Tibial nerve (tissue), 4 donors: ENCODE data around the gene OCIAD1. TPM values are rescaled to one million over a fixed set of nuclear protein-coding genes. Genes with fewer than 3 reads are reported as not detected.

Experiments used
- DNase-seq, 2 donors: peaks; one replicate each; pipeline ENCODE4 v3.0.0-alpha.2; 2019; ENCODE audit warnings: low spot score in 2 of 2
- H3K27ac ChIP-seq, 4 donors: fragments of 200-600 bp; sonication (generic) in 3 of 4; one replicate each; pipeline ENCODE4 v1.5.1; 2017 to 2019; ENCODE audit warnings: mild to moderate bottlenecking in 1 of 4
- H3K27me3 ChIP-seq, 2 donors: fragments of 200-600 bp; sonication (generic) in 1 of 2; one replicate each; pipeline versions ENCODE4 v1.5.1 to v1.6.0; 2017 to 2019
- H3K36me3 ChIP-seq, 3 donors: fragments of 200-600 bp; sonication (generic); one replicate each; pipeline ENCODE4 v1.5.1; 2018 to 2019
- H3K4me1 ChIP-seq, 4 donors: fragments of 200-600 bp; sonication (generic) in 3 of 4; one replicate each; pipeline ENCODE4 v1.5.1; 2017 to 2019
- H3K4me3 ChIP-seq, 4 donors: fragments of 200-600 bp; sonication (generic) in 3 of 4; one replicate each; pipeline ENCODE4 v1.5.1; 2017 to 2019; ENCODE audit warnings: mild to moderate bottlenecking in 1 of 4, moderate library complexity in 1 of 4
- H3K9me3 ChIP-seq, 4 donors: fragments of 200-600 bp; sonication (generic) in 3 of 4; one replicate each; pipeline ENCODE4 v1.5.1; 2017 to 2019
- CTCF ChIP-seq, 5 experiments: fragments of 200-600 bp in 3 of 5; fragments of 450-650 bp in 2 of 5; sonication (generic) in 3 of 5; IDR thresholded peaks; one replicate each; pipeline ENCODE4 v1.5.1; 2016 to 2019; ENCODE audit warnings: antibody characterized with exemption in 5 of 5, mild to moderate bottlenecking in 3 of 5, moderate library complexity in 2 of 5
- EP300 ChIP-seq, 2 donors: sonication (generic); formaldehyde crosslinking; IDR thresholded peaks; one replicate each; pipeline ENCODE4 v1.6.1; 2017; ENCODE audit warnings: antibody characterized with exemption in 2 of 2, mild to moderate bottlenecking in 1 of 2
- POLR2A ChIP-seq, 2 donors: fragments of 450-650 bp; IDR thresholded peaks; one replicate each; pipeline ENCODE4 v1.6.1; 2017; ENCODE audit warnings: antibody characterized with exemption in 2 of 2, mild to moderate bottlenecking in 2 of 2, moderate library complexity in 2 of 2
- WGBS, 2 donors: methylation state at CpG; one replicate each; pipeline ENCODE4 v1.1.5; 2018; 5-methylcytosine and 5-hydroxymethylcytosine counted together
- total RNA-seq, 4 donors: library from RNA; depleted of rRNA; stranded (reverse); fragments of >200 nt; gene quantifications; one replicate each; pipeline ENCODE4 v1.1.0, GENCODE V29; 2016

OCIAD1 gene
- 100 to 1,000 TPM in 1 of 4 donors, 10 to 100 TPM in 3; 85.1 to 133 (median 93.4) TPM for total RNA-seq

- peak in 1 of 5 experiments; percentile 29 for TF ChIP-seq CTCF (IDR thresholded peaks at IDR 0.05)
- peak; percentile 10 to 69 for TF ChIP-seq POLR2A (IDR thresholded peaks at IDR 0.05)
- peak; percentile 87 to 95 for TF ChIP-seq EP300 (IDR thresholded peaks at IDR 0.05)
- Histone ChIP-seq H3K4me3 (peak within 1 kb of the TSS; percentile 75 to 94 (median 82)), H3K4me1 (peaks cover 0 to 17% (median 12%) of the 10 kb centered on the region in 4 donors), H3K27ac (peak within 1 kb of the TSS; percentile 84 to 96 (median 90)), H3K9me3 (no peaks in the 10 kb centered on the region), H3K36me3 (peaks cover 0 to 24% (median 0%) of the 10 kb centered on the region in 3 donors), H3K27me3 (no peaks in the 10 kb centered on the region)
- 0 to 1% methylated on average over 48 to 56 of the region's 56 CpGs for WGBS, 2 donors
- peak; percentile 94 to 97 for DNase-seq
Measured at GRCh38 chr4:48830706-48831531, at the start of gene OCIAD1. TSS of gene OCIAD1 (plus strand) at chr4:48831088. CDS start at chr4:48832625, 1,537 bp downstream.

GRCh38 chr4:48781968-48782367 lies 48.9 kb upstream of the OCIAD1 start:
- DNase-seq: no peak
- no peaks in the 10 kb centered on the region for H3K36me3 ChIP-seq
- TF ChIP-seq CTCF (IDR thresholded peaks at IDR 0.05) (no peak), EP300 (IDR thresholded peaks at IDR 0.05) (no peak)
- H3K9me3 ChIP-seq: no peaks in the 10 kb centered on the region
- H3K27ac ChIP-seq: no peak overlapping the region
- no peak overlapping the region for H3K4me3 ChIP-seq
- H3K27me3 ChIP-seq: no peaks in the 10 kb centered on the region
- peaks cover 0 to 21% (median 9%) of the 10 kb centered on the region in 4 donors for H3K4me1 ChIP-seq

GRCh38 chr4:48785302-48785701 lies 45.6 kb upstream of the OCIAD1 start:
- no peak overlapping the region for H3K27ac ChIP-seq
- DNase-seq: no peak
- H3K36me3 ChIP-seq: no peaks in the 10 kb centered on the region
- no peaks in the 10 kb centered on the region for H3K27me3 ChIP-seq
- no peak overlapping the region for H3K4me3 ChIP-seq
- peaks cover 0 to 9% (median 0%) of the 10 kb centered on the region in 4 donors for H3K4me1 ChIP-seq
- TF ChIP-seq POLR2A (IDR thresholded peaks at IDR 0.05): no peak
- no peak for TF ChIP-seq EP300 (IDR thresholded peaks at IDR 0.05)
- no peak for TF ChIP-seq CTCF (IDR thresholded peaks at IDR 0.05)
- no peaks in the 10 kb centered on the region for H3K9me3 ChIP-seq

GRCh38 chr4:48786549-48786948 lies 44.3 kb upstream of the OCIAD1 start:
- no peak for DNase-seq
- Histone ChIP-seq H3K27ac (no peak overlapping the region), H3K4me1 (peaks cover 0 to 2% (median 0%) of the 10 kb centered on the region in 4 donors), H3K36me3 (no peaks in the 10 kb centered on the region), H3K4me3 (no peak overlapping the region), H3K9me3 (no peaks in the 10 kb centered on the region), H3K27me3 (no peaks in the 10 kb centered on the region)
- TF ChIP-seq POLR2A (IDR thresholded peaks at IDR 0.05) (no peak), EP300 (IDR thresholded peaks at IDR 0.05) (no peak), CTCF (IDR thresholded peaks at IDR 0.05) (no peak)
- WGBS, 2 donors: 92 to 93% methylated on average over 2 of the region's 2 CpGs

GRCh38 chr4:48787056-48787455 lies 43.8 kb upstream of the OCIAD1 start:
- DNase-seq: no peak
- H3K27ac ChIP-seq: no peak overlapping the region
- H3K36me3 ChIP-seq: no peaks in the 10 kb centered on the region
- TF ChIP-seq POLR2A (IDR thresholded peaks at IDR 0.05): no peak
- no peak for TF ChIP-seq EP300 (IDR thresholded peaks at IDR 0.05)
- TF ChIP-seq CTCF (IDR thresholded peaks at IDR 0.05): no peak
- WGBS, 2 donors: 47 to 58% methylated on average over 1 of the region's 1 CpG
- H3K9me3 ChIP-seq: no peaks in the 10 kb centered on the region
- no peak overlapping the region for H3K4me3 ChIP-seq
- no peaks in the 10 kb centered on the region for H3K27me3 ChIP-seq
- no peaks in the 10 kb centered on the region for H3K4me1 ChIP-seq
